Stomach (tissue), 9 donors: ENCODE results near the gene REPIN1. TPM values are rescaled to one million over a fixed set of nuclear protein-coding genes. Genes with fewer than 3 reads are reported as not detected.

ENCODE experiments used
- DNase-seq, 2 donors: peaks; one replicate each; pipeline versions ENCODE4 v3.0.0 to v3.0.0-alpha.2; 2013 to 2019
- H3K27ac ChIP-seq, 5 donors: fragments of 200-600 bp in 4 of 5; sonication (generic) in 4 of 5; one replicate each; pipeline ENCODE4 v1.5.1; 2013 to 2019; ENCODE audit warnings: mild to moderate bottlenecking in 1 of 5, moderate library complexity in 1 of 5
- H3K27me3 ChIP-seq, 3 donors: fragments of 200-600 bp; sonication (generic); one replicate each; pipeline ENCODE4 v1.5.1; 2017 to 2019; ENCODE audit warnings: mixed run types in 1 of 3
- H3K36me3 ChIP-seq, 4 donors: fragments of 200-600 bp; sonication (generic); 1 replicate in 3 of 4; 2 replicates in 1 of 4; pipeline ENCODE4 v1.5.1; 2016 to 2019
- H3K4me1 ChIP-seq, 4 donors: fragments of 200-600 bp; sonication (generic); one replicate each; pipeline ENCODE4 v1.5.1; 2016 to 2019
- H3K4me3 ChIP-seq, 4 donors: fragments of 200-600 bp; sonication (generic) in 3 of 4; one replicate each; pipeline ENCODE4 v1.5.1; 2016 to 2019; ENCODE audit warnings: mild to moderate bottlenecking in 1 of 4
- H3K9me3 ChIP-seq, 4 donors: fragments of 200-600 bp; sonication (generic); one replicate each; pipeline ENCODE4 v1.5.1; 2016 to 2019
- EP300 ChIP-seq: sonication (generic); formaldehyde crosslinking; IDR thresholded peaks from one replicate; pipeline ENCODE4 v1.6.1; 2017; ENCODE audit warnings: antibody characterized with exemption
- POLR2A ChIP-seq, 4 donors: fragments of 450-650 bp; IDR thresholded peaks; one replicate each; pipeline ENCODE4 v1.6.1; 2016; ENCODE audit warnings: antibody characterized with exemption in 4 of 4, control low read depth in 2 of 4, mild to moderate bottlenecking in 1 of 4, moderate library complexity in 1 of 4
- POLR2AphosphoS5 ChIP-seq, 3 donors: sonication (generic); formaldehyde crosslinking; IDR thresholded peaks; one replicate each; pipeline ENCODE4 v1.6.1; 2016; ENCODE audit warnings: antibody characterized with exemption in 3 of 3
- WGBS, 5 donors: extraction: QIAGEN DNeasy Blood & Tissue Kit in 3 of 5; methylation state at CpG; one replicate each; pipeline versions ENCODE4 v1.1.5 to v1.1.7; 2013 to 2018; 5-methylcytosine and 5-hydroxymethylcytosine counted together
- intact Hi-C: fragments of 100-400 bp; cut with DNase I; formaldehyde crosslinking; loops from one replicate; pipeline ENCODE4 v1.15.1; 2023; ENCODE audit warnings: low total_unique reads
- polyA plus RNA-seq, 3 donors: library from polyadenylated mRNA; stranded (reverse); fragments of 200-250 nt; gene quantifications; one replicate each; pipeline ENCODE4 v1.2.3, GENCODE V29; 2013
- total RNA-seq, 5 donors: library from RNA; depleted of rRNA; stranded (reverse); fragments of >200 nt; gene quantifications; one replicate each; pipeline versions ENCODE4 v1.1.0 to v1.2.3, GENCODE V29; 2014 to 2016
- TF ChIP-seq, protein P1 (sequence below), 7 experiments: fragments of 450-650 bp in 4 of 7; fragments of 200-600 bp in 3 of 7; sonication (generic) in 3 of 7; IDR thresholded peaks; one replicate each; pipeline ENCODE4 v1.5.1; 2016 to 2019; ENCODE audit warnings: antibody characterized with exemption in 7 of 7, control low read depth in 2 of 7, mild to moderate bottlenecking in 1 of 7
- donor health status: healthy with polysubstance abuse.
- donor health status: Bipolar disorder and iron deficiency.
- donor health status: healthy.

The REPIN1 gene
- total and polyA plus RNA-seq, 8 donors: 35.9 to 298 (median 49.3) TPM

DNA sequence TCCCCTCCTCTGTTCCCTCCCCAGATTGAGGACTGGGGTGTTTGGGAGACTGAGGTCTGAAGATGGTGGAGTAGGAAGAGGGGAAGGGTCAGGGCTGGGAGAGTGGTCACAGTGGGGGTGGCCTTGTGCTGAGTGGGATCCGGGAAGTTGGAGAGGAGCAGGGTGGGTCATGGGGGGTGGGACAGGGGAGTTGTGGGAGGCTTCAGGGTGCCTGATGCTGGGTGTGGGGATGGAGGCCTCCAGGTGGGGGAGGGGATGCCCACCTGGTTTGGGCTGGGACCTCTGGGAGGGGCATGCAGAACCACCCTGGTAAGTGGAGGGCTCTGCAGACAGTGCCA is 13.1 kb downstream of the REPIN1 start:
- no peaks in the 10 kb centered on the region for H3K27me3 ChIP-seq
- peaks cover 13 to 77% (median 60%) of the 10 kb centered on the region in 4 donors for H3K4me1 ChIP-seq
- DNase-seq: no peak
- intact Hi-C loops: no loop called here
- TF ChIP-seq EP300 (no peak), POLR2A (IDR thresholded peaks at IDR 0.05) (no peak), POLR2AphosphoS5 (IDR thresholded peaks at IDR 0.05) (no peak)
- TF ChIP-seq, protein P1, sequence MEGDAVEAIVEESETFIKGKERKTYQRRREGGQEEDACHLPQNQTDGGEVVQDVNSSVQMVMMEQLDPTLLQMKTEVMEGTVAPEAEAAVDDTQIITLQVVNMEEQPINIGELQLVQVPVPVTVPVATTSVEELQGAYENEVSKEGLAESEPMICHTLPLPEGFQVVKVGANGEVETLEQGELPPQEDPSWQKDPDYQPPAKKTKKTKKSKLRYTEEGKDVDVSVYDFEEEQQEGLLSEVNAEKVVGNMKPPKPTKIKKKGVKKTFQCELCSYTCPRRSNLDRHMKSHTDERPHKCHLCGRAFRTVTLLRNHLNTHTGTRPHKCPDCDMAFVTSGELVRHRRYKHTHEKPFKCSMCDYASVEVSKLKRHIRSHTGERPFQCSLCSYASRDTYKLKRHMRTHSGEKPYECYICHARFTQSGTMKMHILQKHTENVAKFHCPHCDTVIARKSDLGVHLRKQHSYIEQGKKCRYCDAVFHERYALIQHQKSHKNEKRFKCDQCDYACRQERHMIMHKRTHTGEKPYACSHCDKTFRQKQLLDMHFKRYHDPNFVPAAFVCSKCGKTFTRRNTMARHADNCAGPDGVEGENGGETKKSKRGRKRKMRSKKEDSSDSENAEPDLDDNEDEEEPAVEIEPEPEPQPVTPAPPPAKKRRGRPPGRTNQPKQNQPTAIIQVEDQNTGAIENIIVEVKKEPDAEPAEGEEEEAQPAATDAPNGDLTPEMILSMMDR (IDR thresholded peaks at IDR 0.05): no peak
- no peaks in the 10 kb centered on the region for H3K9me3 ChIP-seq
- peak overlapping the region in 1 of 5 donors; percentile 24 for H3K27ac ChIP-seq
- H3K4me3 ChIP-seq: no peak overlapping the region
- peaks cover 0 to 6% (median 0%) of the 10 kb centered on the region in 4 donors for H3K36me3 ChIP-seq
- 82 to 100% (median 100%) methylated on average over 1 of the region's 1 CpG for WGBS, 5 donors

GRCh38 chr7:150382123-150382843 is 13.7 kb downstream of the REPIN1 start:
- Histone ChIP-seq H3K27ac (peak overlapping the region in 1 of 5 donors; percentile 24), H3K4me3 (no peak overlapping the region), H3K4me1 (peaks cover 13 to 71% (median 56%) of the 10 kb centered on the region in 4 donors), H3K27me3 (no peaks in the 10 kb centered on the region), H3K9me3 (no peaks in the 10 kb centered on the region), H3K36me3 (peaks cover 0 to 6% (median 0%) of the 10 kb centered on the region in 4 donors)
- DNase-seq: no peak
- intact Hi-C loops: no loop called here
- TF ChIP-seq, protein P1 (IDR thresholded peaks at IDR 0.05): no peak
- no peak for TF ChIP-seq EP300
- 68 to 90% (median 83%) methylated on average over 13 to 20 of the region's 20 CpGs for WGBS, 5 donors

GRCh38 chr7:150382844-150383225 is 14.2 kb downstream of the REPIN1 start:
- WGBS, 5 donors: 30 to 62% (median 34%) methylated on average over 4 of the region's 4 CpGs
- intact Hi-C loops: no loop called here
- Histone ChIP-seq H3K4me1 (peaks cover 13 to 66% (median 51%) of the 10 kb centered on the region in 4 donors), H3K9me3 (no peaks in the 10 kb centered on the region), H3K4me3 (no peak overlapping the region), H3K27me3 (no peaks in the 10 kb centered on the region), H3K27ac (peak overlapping the region in 2 of 5 donors; percentile 24 to 38), H3K36me3 (peaks cover 0 to 6% (median 0%) of the 10 kb centered on the region in 4 donors)
- DNase-seq: no peak
- TF ChIP-seq EP300 (no peak), POLR2AphosphoS5 (IDR thresholded peaks at IDR 0.05) (no peak), POLR2A (IDR thresholded peaks at IDR 0.05) (no peak)
- TF ChIP-seq, protein P1 (IDR thresholded peaks at IDR 0.05): no peak

- TF ChIP-seq POLR2AphosphoS5 (IDR thresholded peaks at IDR 0.05) (no peak), EP300 (no peak), POLR2A (IDR thresholded peaks at IDR 0.05) (no peak)
- TF ChIP-seq, protein P1 (IDR thresholded peaks at IDR 0.05): no peak
- H3K4me1 ChIP-seq: peaks cover 7 to 64% (median 46%) of the 10 kb centered on the region in 4 donors
- no peaks in the 10 kb centered on the region for H3K27me3 ChIP-seq
- DNase-seq: peak in 1 of 2 donors; percentile 94
- no peaks in the 10 kb centered on the region for H3K9me3 ChIP-seq
- H3K36me3 ChIP-seq: peaks cover 0 to 6% (median 0%) of the 10 kb centered on the region in 4 donors
- H3K27ac ChIP-seq: peak overlapping the region in 2 of 5 donors; percentile 18 to 38
- no peak overlapping the region for H3K4me3 ChIP-seq
- intact Hi-C loops: no loop called here
- WGBS, 5 donors: 64 to 88% (median 87%) methylated on average over 17 to 22 of the region's 22 CpGs
Observed at GRCh38 chr7:150383710-150384397, 15.2 kb downstream of the REPIN1 start.
